ENCODE measurements around the gene RBP7. TPM values are rescaled to one million over a fixed set of nuclear protein-coding genes. Genes with fewer than 3 reads are reported as not detected.

The RBP7 gene
- total RNA-seq, 1 donor from 2014 or later = not detected

- ATAC-seq (ENCODE audit: low read depth) (no peak), DNase-seq (no peak)
- ChIA-PET POLR2A (no interaction called here), CTCF (no interaction called here)
- H3K4me3 Mint-ChIP-seq = no peak overlapping the region
- no peaks in the 10 kb centered on the region for H3K27me3 Mint-ChIP-seq
- no peak overlapping the region for H3K27ac Mint-ChIP-seq
- peaks cover 55% of the 10 kb centered on the region for H3K36me3 Mint-ChIP-seq (ENCODE audit: low read depth)
- intact Hi-C loops (cut with micrococcal nuclease) = no loop called here
- H3K4me1 Mint-ChIP-seq = peaks cover 9% of the 10 kb centered on the region
- TF ChIP-seq CTCF (IDR thresholded peaks at IDR 0.05) = no peak
- no peaks in the 10 kb centered on the region for H3K9me3 Mint-ChIP-seq
Measured at GRCh38 chr1:10051656-10052055, 54.6 kb downstream of the RBP7 start.

GRCh38 chr1:10052347-10052746 is 55.3 kb downstream of the RBP7 start:
- intact Hi-C loops (cut with micrococcal nuclease) = no loop called here
- Mint-ChIP-seq H3K4me1 (peaks cover 5% of the 10 kb centered on the region), H3K9me3 (no peaks in the 10 kb centered on the region), H3K27ac (no peak overlapping the region), H3K36me3 (ENCODE audit: low read depth) (peaks cover 53% of the 10 kb centered on the region), H3K27me3 (no peaks in the 10 kb centered on the region), H3K4me3 (no peak overlapping the region)
- CTCF ChIA-PET = no interaction called here
- POLR2A ChIA-PET = no interaction called here
- no peak for TF ChIP-seq CTCF (IDR thresholded peaks at IDR 0.05)
- no peak for DNase-seq
- no peak for ATAC-seq (ENCODE audit: low read depth)

DNA sequence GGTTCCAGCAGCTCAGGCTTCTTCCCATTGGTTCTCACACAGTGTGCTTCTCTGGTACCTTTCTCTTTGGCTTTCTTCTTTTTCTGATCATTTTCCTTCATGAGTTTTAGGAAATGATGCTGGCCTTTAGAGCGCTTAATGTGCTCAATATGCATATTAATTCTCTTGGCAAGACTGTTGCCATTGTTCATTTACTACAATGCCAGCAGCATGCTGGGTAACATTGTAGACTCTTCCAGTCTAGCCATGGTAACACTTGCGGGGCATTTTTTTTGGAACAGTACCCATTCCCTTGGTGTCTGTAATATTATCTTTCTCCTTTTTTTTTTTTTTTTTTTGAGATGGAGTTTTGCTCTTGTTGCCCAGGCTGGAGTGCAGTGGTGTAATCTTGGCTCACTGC is 57.4 kb downstream of the RBP7 start:
- CTCF ChIA-PET = no interaction called here
- no peaks in the 10 kb centered on the region for H3K27me3 Mint-ChIP-seq
- POLR2A ChIA-PET = no interaction called here
- H3K27ac Mint-ChIP-seq = no peak overlapping the region
- H3K4me3 Mint-ChIP-seq = no peak overlapping the region
- ATAC-seq (ENCODE audit: low read depth) = no peak
- DNase-seq = no peak
- intact Hi-C loops (cut with micrococcal nuclease) = no loop called here
- peaks cover 59% of the 10 kb centered on the region for H3K36me3 Mint-ChIP-seq (ENCODE audit: low read depth)
- peaks cover 4% of the 10 kb centered on the region for H3K4me1 Mint-ChIP-seq
- no peak for TF ChIP-seq CTCF (IDR thresholded peaks at IDR 0.05)
- H3K9me3 Mint-ChIP-seq = no peaks in the 10 kb centered on the region

DNA sequence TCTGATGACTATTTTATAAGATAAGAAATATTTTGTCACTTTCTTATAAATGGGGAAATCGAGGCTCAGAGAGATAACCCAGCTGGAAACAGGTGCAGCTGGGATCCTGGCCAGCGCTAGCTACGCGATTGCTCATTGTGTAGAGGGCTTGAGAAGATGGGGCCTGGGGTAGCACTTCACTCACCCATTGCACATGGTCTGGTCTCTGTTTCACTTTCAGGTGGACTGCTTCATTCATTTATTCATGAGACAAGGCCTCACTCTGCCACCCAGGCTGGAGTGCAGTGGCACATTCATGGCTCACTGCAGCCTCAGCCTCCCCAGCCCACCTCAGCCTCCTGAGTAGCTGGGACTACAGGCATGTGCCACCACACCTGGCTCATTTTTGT is 59.6 kb downstream of the RBP7 start:
- H3K9me3 Mint-ChIP-seq = no peaks in the 10 kb centered on the region
- ATAC-seq (ENCODE audit: low read depth) (no peak), DNase-seq (no peak)
- H3K27me3 Mint-ChIP-seq = no peaks in the 10 kb centered on the region
- H3K4me3 Mint-ChIP-seq = no peak overlapping the region
- ChIA-PET CTCF (no interaction called here), POLR2A (no interaction called here)
- H3K36me3 Mint-ChIP-seq (ENCODE audit: low read depth) = peaks cover 46% of the 10 kb centered on the region
- intact Hi-C loops (cut with micrococcal nuclease) = no loop called here
- no peak for TF ChIP-seq CTCF (IDR thresholded peaks at IDR 0.05)
- peaks cover 4% of the 10 kb centered on the region for H3K4me1 Mint-ChIP-seq
- no peak overlapping the region for H3K27ac Mint-ChIP-seq

DNA sequence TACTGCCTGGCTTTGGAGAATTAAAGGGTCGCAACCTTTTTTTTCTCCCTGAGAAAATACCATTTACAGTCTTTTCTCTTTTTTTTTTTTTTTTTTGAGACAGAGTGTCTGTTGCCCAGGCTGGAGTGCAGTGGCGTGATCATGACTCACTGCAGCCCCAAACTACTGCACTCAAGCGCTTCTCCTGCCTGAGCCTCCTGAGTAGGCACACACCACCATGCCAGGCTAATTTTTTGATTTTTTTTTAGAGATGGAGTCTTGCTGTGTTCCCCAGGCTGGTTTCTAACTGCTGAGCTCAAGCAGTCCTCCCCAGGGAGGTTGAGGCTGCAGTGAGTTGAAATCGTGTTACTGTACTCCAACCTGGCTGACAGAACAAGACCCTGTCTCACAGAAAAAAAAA is 60.3 kb downstream of the RBP7 start:
- Mint-ChIP-seq H3K4me1 (peaks cover 4% of the 10 kb centered on the region), H3K27me3 (no peaks in the 10 kb centered on the region), H3K36me3 (ENCODE audit: low read depth) (peaks cover 39% of the 10 kb centered on the region), H3K4me3 (no peak overlapping the region), H3K27ac (no peak overlapping the region), H3K9me3 (no peaks in the 10 kb centered on the region)
- no peak for DNase-seq
- ChIA-PET CTCF (no interaction called here), POLR2A (no interaction called here)
- intact Hi-C loops (cut with micrococcal nuclease) = no loop called here
- ATAC-seq (ENCODE audit: low read depth) = no peak
- no peak for TF ChIP-seq CTCF (IDR thresholded peaks at IDR 0.05)

Data from activated B cell treated with CpG ODN at 0.5 μM for 24 hours (primary cell).